HCT116 (cell line): Measurements from ENCODE around the gene SH3YL1. TPM values are rescaled to one million over a fixed set of nuclear protein-coding genes. Genes with fewer than 3 reads are reported as not detected.

Source experiments
- ATAC-seq: fragments of 200-7000 bp; cut with Tn5 transposase; 2 replicates; pipeline ENCODE4 v1.9.1; 2020; ENCODE audit warnings: mild to moderate bottlenecking, moderate library complexity
- BruUV-seq: library from RNA; stranded (reverse); fragments of 400-500 nt; replicated peaks from 2 replicates; lab custom pipeline; 2021; lab: Mats Ljungman, UMichigan
- CTCF ChIA-PET: fragments of 300-600 bp; sonication (Branson Sonifier 250); formaldehyde crosslinking; loops from one replicate; lab custom pipeline; 2021; ENCODE audit warnings: antibody characterized with exemption; lab: Charles Lee
- POLR2A ChIA-PET: fragments of 300-600, 350-600 bp; sonication (Branson Sonifier 250); formaldehyde crosslinking; loops from one replicate; lab custom pipeline; 2021; ENCODE audit warnings: antibody characterized with exemption; lab: Charles Lee
- RAD21 ChIA-PET, 2 experiments: fragments of 300-600 bp; sonication (Branson Sonifier 250); formaldehyde crosslinking; loops; one replicate each; lab custom pipeline; 2023; ENCODE audit warnings: low total read pairs in 2 of 2; ENCODE audit not compliant: uncharacterized antibody in 2 of 2, unreplicated experiment in 2 of 2, low non-redundant PET in 1 of 2; lab: Charles Lee
- DNase-seq: peaks from one replicate; pipeline ENCODE4 v3.0.0-alpha.2; 2010; ENCODE audit warnings: low read depth, low spot score
- H2AFZ ChIP-seq: fragments of 200-600 bp; shearing (Covaris generic), sonication (generic); 2 replicates; pipeline ENCODE4 v1.6.1; 2017; ENCODE audit warnings: low read depth, mixed run types, mixed read lengths, antibody characterized with exemption, low read length; ENCODE audit not compliant: poor library complexity, severe bottlenecking
- H3K27ac ChIP-seq: 2 replicates; pipeline ENCODE4 v1.5.1; 2012; ENCODE audit warnings: low read depth, low read length
- H3K27me3 ChIP-seq: fragments of 200-600 bp; sonication (generic); 2 replicates; pipeline ENCODE4 v1.6.1; 2016; ENCODE audit warnings: mixed run types, low read length, mixed read lengths; ENCODE audit not compliant: insufficient read depth
- H3K36me3 ChIP-seq, 2 experiments: fragments of 200-500 bp in 1 of 2; fragments of 200-600 bp in 1 of 2; sonication (Bioruptor generic) in 1 of 2; sonication (generic) in 1 of 2; 2 replicates each; pipeline versions ENCODE4 v1.5.1 to v1.6.1; 2014 to 2016; ENCODE audit warnings: low read length in 2 of 2, inconsistent platforms in 1 of 2, mixed read lengths in 1 of 2, mixed run types in 1 of 2; ENCODE audit not compliant: insufficient read depth in 2 of 2, control insufficient read depth in 1 of 2
- H3K4me1 ChIP-seq, 2 experiments: fragments of 200-600 bp in 1 of 2; sonication (generic) in 1 of 2; 2 replicates each; pipeline versions ENCODE4 v1.5.1 to v1.6.1; 2012 to 2017; ENCODE audit warnings: low read length in 2 of 2, inconsistent platforms in 1 of 2, mild to moderate bottlenecking in 1 of 2, mixed read lengths in 1 of 2, mixed run types in 1 of 2, moderate library complexity in 1 of 2; ENCODE audit not compliant: insufficient read depth in 2 of 2, control insufficient read depth in 1 of 2
- H3K4me2 ChIP-seq: fragments of 200-600 bp; sonication (generic); 2 replicates; pipeline ENCODE4 v1.6.1; 2017; ENCODE audit warnings: mixed run types, low read length, mixed read lengths
- H3K4me3 ChIP-seq, 2 experiments: fragments of 200-600 bp in 1 of 2; sonication (generic) in 1 of 2; replicated peaks in 1 of 2; 2 replicates each; pipeline ENCODE4 v1.5.1; 2011 to 2016; ENCODE audit warnings: low read length in 2 of 2, control low read depth in 1 of 2, low read depth in 1 of 2, mild to moderate bottlenecking in 1 of 2, mixed read lengths in 1 of 2, mixed run types in 1 of 2
- H3K79me2 ChIP-seq: fragments of 200-600 bp; sonication (generic); 2 replicates; pipeline ENCODE4 v1.6.1; 2017; ENCODE audit warnings: mild to moderate bottlenecking, mixed run types, low read length, moderate library complexity, mixed read lengths; ENCODE audit not compliant: insufficient read depth
- H3K9ac ChIP-seq: fragments of 200-600 bp; sonication (generic); 2 replicates; pipeline ENCODE4 v1.6.1; 2016; ENCODE audit warnings: low read length, mixed read lengths
- H3K9me2 ChIP-seq: fragments of 200-600 bp; sonication (generic), shearing (Covaris generic); 2 replicates; pipeline ENCODE4 v1.6.1; 2017; ENCODE audit warnings: mixed run types, mild to moderate bottlenecking, moderate library complexity; ENCODE audit not compliant: insufficient read depth
- H3K9me3 ChIP-seq, 2 experiments: fragments of 200-500 bp in 1 of 2; fragments of 200-600 bp in 1 of 2; sonication (Bioruptor generic) in 1 of 2; sonication (generic) in 1 of 2; 2 replicates each; pipeline ENCODE4 v1.6.1; 2014 to 2017; ENCODE audit warnings: low read length in 2 of 2, mixed read lengths in 2 of 2, inconsistent platforms in 1 of 2, low read depth in 1 of 2, mild to moderate bottlenecking in 1 of 2, mixed run types in 1 of 2, moderate library complexity in 1 of 2; ENCODE audit not compliant: control insufficient read depth in 1 of 2, insufficient read depth in 1 of 2
- H4K20me1 ChIP-seq: fragments of 200-600 bp; sonication (generic), shearing (Covaris generic); 2 replicates; pipeline ENCODE4 v1.6.1; 2017; ENCODE audit warnings: mixed run types, mild to moderate bottlenecking, moderate library complexity; ENCODE audit not compliant: insufficient read depth
- ATF3 ChIP-seq: IDR thresholded peaks from 2 replicates; pipeline ENCODE4 v1.6.1; 2012
- CBX3 ChIP-seq: IDR thresholded peaks from 2 replicates; pipeline ENCODE4 v1.6.1; 2012; ENCODE audit warnings: low read depth
- CEBPB ChIP-seq: IDR thresholded peaks from 2 replicates; pipeline ENCODE4 v1.6.1; 2012; ENCODE audit warnings: low read depth
- FOSL1 ChIP-seq: IDR thresholded peaks from 2 replicates; pipeline ENCODE4 v1.6.1; 2012; ENCODE audit warnings: low read depth
- POLR2AphosphoS5 ChIP-seq: IDR thresholded peaks from 2 replicates; pipeline ENCODE4 v1.6.1; 2011; ENCODE audit warnings: mild to moderate bottlenecking, low read depth, low read length, moderate library complexity
- YY1 ChIP-seq: IDR thresholded peaks from 2 replicates; pipeline ENCODE4 v1.6.1; 2011; ENCODE audit warnings: low read length, low read depth, moderate library complexity, mild to moderate bottlenecking; ENCODE audit not compliant: insufficient replicate concordance; ENCODE audit errors: extremely low read depth
- ZNF274 ChIP-seq: fragments of 200-500 bp; sonication (Bioruptor generic); IDR thresholded peaks from 2 replicates; pipeline ENCODE4 v1.6.1; 2014; ENCODE audit warnings: mild to moderate bottlenecking, low read depth, low read length, inconsistent platforms
- intact Hi-C: fragments of 100-400 bp; cut with micrococcal nuclease; formaldehyde crosslinking; loops from 2 replicates; pipeline ENCODE4 v1.10.0; 2022
- total RNA-seq: library from RNA; stranded (reverse); gene quantifications from one replicate; pipeline ENCODE4 v1.2.1, GENCODE V29; 2021; ENCODE audit not compliant: unreplicated experiment
- TF ChIP-seq, protein P1 (sequence below), 3 experiments: fragments of 200-600 bp in 1 of 3; sonication (generic) in 1 of 3; IDR thresholded peaks in 2 of 3; conservative IDR thresholded peaks in 1 of 3; 2 replicates each; pipeline ENCODE4 v1.5.1; 2012 to 2017; ENCODE audit warnings: low read depth in 2 of 3, low read length in 2 of 3, antibody characterized with exemption in 1 of 3, borderline replicate concordance in 1 of 3, control low read depth in 1 of 3, mild to moderate bottlenecking in 1 of 3, mixed read lengths in 1 of 3, mixed run types in 1 of 3, moderate library complexity in 1 of 3; ENCODE audit not compliant: insufficient read depth in 1 of 3

The SH3YL1 gene
- total RNA-seq, 1 experiment from 2014 or later, result 32.8 TPM

DNA sequence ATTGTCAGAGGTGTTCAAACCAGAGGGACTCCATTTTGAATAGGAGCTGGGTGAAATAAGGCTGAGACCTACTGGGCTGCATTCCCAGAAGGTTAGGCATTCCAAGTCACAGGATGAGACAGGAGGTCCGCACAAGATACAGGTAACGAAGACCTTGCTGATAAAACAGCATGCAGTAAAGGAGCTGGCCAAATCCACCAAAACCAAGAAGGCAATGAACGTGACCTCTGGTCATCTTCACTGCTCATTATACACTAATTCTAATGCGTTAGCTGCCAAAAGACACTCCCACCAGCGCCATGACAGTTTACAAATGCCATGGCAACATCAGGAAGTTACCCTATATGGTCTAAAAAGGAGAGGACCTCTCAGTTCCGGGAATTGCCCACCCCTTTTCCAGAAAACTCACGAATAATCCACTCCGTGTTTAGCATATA, 10.6 kb downstream of the SH3YL1 start:
- Histone ChIP-seq H3K36me3 (no peaks in the 10 kb centered on the region), H3K9me2 (no peaks in the 10 kb centered on the region), H3K9ac (no peak overlapping the region), H3K27me3 (no peaks in the 10 kb centered on the region)
- no TSS peak for BruUV-seq
- ChIA-PET CTCF (no interaction called here), RAD21 (no interaction called here)
- TF ChIP-seq ATF3, result no peak
- TF ChIP-seq POLR2AphosphoS5, result no peak
- no peak for TF ChIP-seq YY1
- TF ChIP-seq CEBPB, result no peak
- TF ChIP-seq, protein P1, sequence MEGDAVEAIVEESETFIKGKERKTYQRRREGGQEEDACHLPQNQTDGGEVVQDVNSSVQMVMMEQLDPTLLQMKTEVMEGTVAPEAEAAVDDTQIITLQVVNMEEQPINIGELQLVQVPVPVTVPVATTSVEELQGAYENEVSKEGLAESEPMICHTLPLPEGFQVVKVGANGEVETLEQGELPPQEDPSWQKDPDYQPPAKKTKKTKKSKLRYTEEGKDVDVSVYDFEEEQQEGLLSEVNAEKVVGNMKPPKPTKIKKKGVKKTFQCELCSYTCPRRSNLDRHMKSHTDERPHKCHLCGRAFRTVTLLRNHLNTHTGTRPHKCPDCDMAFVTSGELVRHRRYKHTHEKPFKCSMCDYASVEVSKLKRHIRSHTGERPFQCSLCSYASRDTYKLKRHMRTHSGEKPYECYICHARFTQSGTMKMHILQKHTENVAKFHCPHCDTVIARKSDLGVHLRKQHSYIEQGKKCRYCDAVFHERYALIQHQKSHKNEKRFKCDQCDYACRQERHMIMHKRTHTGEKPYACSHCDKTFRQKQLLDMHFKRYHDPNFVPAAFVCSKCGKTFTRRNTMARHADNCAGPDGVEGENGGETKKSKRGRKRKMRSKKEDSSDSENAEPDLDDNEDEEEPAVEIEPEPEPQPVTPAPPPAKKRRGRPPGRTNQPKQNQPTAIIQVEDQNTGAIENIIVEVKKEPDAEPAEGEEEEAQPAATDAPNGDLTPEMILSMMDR (IDR thresholded peaks at IDR 0.05 in 2 of 3, conservative IDR thresholded peaks at IDR 0.05 in 1 of 3; ENCODE audit: borderline replicate concordance in 1 of 3, insufficient read depth in 1 of 3, low read depth in 2 of 3, low read length in 2 of 3), result no peak
- no peak for TF ChIP-seq FOSL1
- TF ChIP-seq CBX3, result no peak
- no peak for TF ChIP-seq ZNF274
- TF ChIP-seq, all 23 proteins: peak for 0
- Histone ChIP-seq H2AFZ (no peak overlapping the region), H3K4me1 (no peaks in the 10 kb centered on the region), H3K79me2 (no peaks in the 10 kb centered on the region), H4K20me1 (no peaks in the 10 kb centered on the region), H3K9me3 (peaks cover 0 to 10% of the 10 kb centered on the region in 2 experiments; a peak in 2 of 4 replicates), H3K4me3 (no peak overlapping the region), H3K27ac (no peak overlapping the region), H3K4me2 (no peak overlapping the region)
- no peak for ATAC-seq
- intact Hi-C loops, result no loop called here
- POLR2A ChIA-PET, result no interaction called here
- no peak for DNase-seq
